Natural killer cell treated with Interleukin-12 subunit alpha and Interleukin-12 subunit beta and Interleukin-15 and Interleukin-18, amount 100 ng/mL, for 72 hours (primary cell): ENCODE measurements around the gene SFMBT2. TPM values are rescaled to one million over a fixed set of nuclear protein-coding genes. Genes with fewer than 3 reads are reported as not detected.
A peak's percentile ranks its signal among the peaks of the same experiment; 100 is the strongest.
"Not testable (repeated sequence)": the region's sequence is repeated elsewhere in the genome, so short reads cannot be mapped to it uniquely, and the experiment has no call there.

Experiments used
- ATAC-seq, 2 donors: fragments of 150-1000 bp; cut with Tn5 transposase in 1 of 2; sonication (Bioruptor Pico), chemical (Tn5 transposase) in 1 of 2; 2 replicates each; pipeline ENCODE4 v1.10.0; 2021
- DNase-seq: peaks from one replicate; pipeline ENCODE4 v3.0.0; 2022; ENCODE audit warnings: low spot score
- H3K27ac Mint-ChIP-seq, 2 donors: 1 replicate in 1 of 2; 2 replicates in 1 of 2; pipeline ENCODE4 v1.8.0; 2022; ENCODE audit warnings: mixed read lengths in 2 of 2, mild to moderate bottlenecking in 1 of 2, moderate library complexity in 1 of 2
- H3K27me3 Mint-ChIP-seq, 2 donors: 1 replicate in 1 of 2; 2 replicates in 1 of 2; pipeline ENCODE4 v1.8.0; 2022; ENCODE audit warnings: mixed read lengths in 2 of 2
- H3K36me3 Mint-ChIP-seq: one replicate; pipeline ENCODE4 v1.8.0; 2022; ENCODE audit warnings: mixed read lengths
- H3K4me1 Mint-ChIP-seq, 2 donors: 1 replicate in 1 of 2; 2 replicates in 1 of 2; pipeline ENCODE4 v1.8.0; 2022; ENCODE audit warnings: low read depth in 2 of 2, mixed read lengths in 2 of 2, mild to moderate bottlenecking in 1 of 2
- H3K4me3 Mint-ChIP-seq: one replicate; pipeline ENCODE4 v1.8.0; 2022; ENCODE audit warnings: mixed read lengths
- H3K9me3 Mint-ChIP-seq: 2 replicates; pipeline ENCODE4 v1.8.0; 2022; ENCODE audit warnings: mixed read lengths
- total RNA-seq, 2 donors: library from RNA; stranded (reverse); gene quantifications; one replicate each; pipeline ENCODE4 v1.2.3, GENCODE V29; 2022

Gene SFMBT2
- total RNA-seq, 2 donors from 2014 or later: 94.9 to 101 TPM

- no peak for DNase-seq
- ATAC-seq: no peak
- Mint-ChIP-seq H3K4me1 (peaks cover 21 to 23% of the 10 kb centered on the region in 2 donors), H3K36me3 (peaks cover 41% of the 10 kb centered on the region), H3K4me3 (no peak overlapping the region), H3K27me3 (no peaks in the 10 kb centered on the region), H3K9me3 (no peaks in the 10 kb centered on the region), H3K27ac (no peak overlapping the region)
Observed at GRCh38 chr10:7196284-7196683, 214.6 kb downstream of the SFMBT2 start.

DNA sequence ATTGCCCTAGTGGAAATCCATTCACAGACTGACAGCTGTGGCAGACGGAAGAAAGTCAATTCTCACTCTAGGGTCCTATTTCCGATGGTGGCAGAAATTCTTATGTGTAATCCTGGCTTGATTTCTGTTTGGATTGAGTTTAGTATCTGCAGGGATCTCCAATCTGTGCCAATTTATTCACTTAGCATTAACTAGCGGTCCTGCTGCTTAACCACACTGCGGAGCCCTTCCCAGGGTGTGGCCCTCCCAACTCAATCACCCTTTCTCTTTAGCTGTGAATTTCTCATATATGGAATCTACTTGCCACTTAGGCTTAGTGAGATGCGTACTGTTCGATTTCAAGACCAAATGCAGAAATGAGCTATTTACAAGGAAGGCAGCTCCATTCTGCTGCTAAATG lies 215.7 kb downstream of the SFMBT2 start:
- no peak for ATAC-seq
- Mint-ChIP-seq H3K27ac (peak overlapping the region in 1 of 2 donors; percentile 80), H3K4me1 (peaks cover 29 to 30% of the 10 kb centered on the region in 2 donors), H3K36me3 (peaks cover 46% of the 10 kb centered on the region), H3K4me3 (no peak overlapping the region), H3K9me3 (no peaks in the 10 kb centered on the region), H3K27me3 (no peaks in the 10 kb centered on the region)
- no peak for DNase-seq

GRCh38 chr10:7194571-7194970 lies 216.3 kb downstream of the SFMBT2 start:
- no peaks in the 10 kb centered on the region for H3K27me3 Mint-ChIP-seq
- DNase-seq: no peak
- peaks cover 41% of the 10 kb centered on the region for H3K36me3 Mint-ChIP-seq
- no peak overlapping the region for H3K4me3 Mint-ChIP-seq
- H3K27ac Mint-ChIP-seq: peak overlapping the region in 1 of 2 donors; percentile 80
- no peaks in the 10 kb centered on the region for H3K9me3 Mint-ChIP-seq
- H3K4me1 Mint-ChIP-seq: peaks cover 32 to 33% of the 10 kb centered on the region in 2 donors
- no peak for ATAC-seq

DNA sequence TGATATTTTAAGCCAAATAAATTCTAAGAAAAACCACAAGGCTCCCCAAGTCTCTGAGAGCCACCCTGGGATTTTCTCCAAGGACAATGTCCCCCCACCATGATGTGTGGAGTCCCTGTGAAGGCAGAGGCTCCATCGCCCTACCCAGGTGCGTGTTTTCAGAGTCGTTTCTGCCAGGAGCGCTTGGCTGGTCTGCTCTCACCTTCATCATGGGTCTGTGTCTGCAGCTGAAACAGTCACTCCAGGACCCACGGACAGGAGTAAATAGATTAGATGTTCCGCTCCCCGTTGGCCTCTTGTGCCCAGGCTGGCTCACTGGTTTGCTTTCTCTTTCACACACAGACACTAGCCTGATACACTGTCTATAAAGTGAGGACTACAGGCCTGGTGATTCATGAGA lies 217.5 kb downstream of the SFMBT2 start:
- H3K36me3 Mint-ChIP-seq: peaks cover 39% of the 10 kb centered on the region
- H3K9me3 Mint-ChIP-seq: no peaks in the 10 kb centered on the region
- ATAC-seq: peak in 1 of 2 donors; percentile 64
- no peak for DNase-seq
- H3K27ac Mint-ChIP-seq: peak overlapping the region; percentile 14 to 80
- peak overlapping the region; percentile 79 for H3K4me3 Mint-ChIP-seq
- H3K4me1 Mint-ChIP-seq: peaks cover 40 to 41% of the 10 kb centered on the region in 2 donors
- H3K27me3 Mint-ChIP-seq: no peaks in the 10 kb centered on the region

GRCh38 chr10:7192831-7193361 lies 217.9 kb downstream of the SFMBT2 start:
- Mint-ChIP-seq H3K4me1 (peaks cover 41 to 42% of the 10 kb centered on the region in 2 donors), H3K36me3 (peaks cover 38% of the 10 kb centered on the region), H3K4me3 (peak overlapping the region; percentile 79)

DNA sequence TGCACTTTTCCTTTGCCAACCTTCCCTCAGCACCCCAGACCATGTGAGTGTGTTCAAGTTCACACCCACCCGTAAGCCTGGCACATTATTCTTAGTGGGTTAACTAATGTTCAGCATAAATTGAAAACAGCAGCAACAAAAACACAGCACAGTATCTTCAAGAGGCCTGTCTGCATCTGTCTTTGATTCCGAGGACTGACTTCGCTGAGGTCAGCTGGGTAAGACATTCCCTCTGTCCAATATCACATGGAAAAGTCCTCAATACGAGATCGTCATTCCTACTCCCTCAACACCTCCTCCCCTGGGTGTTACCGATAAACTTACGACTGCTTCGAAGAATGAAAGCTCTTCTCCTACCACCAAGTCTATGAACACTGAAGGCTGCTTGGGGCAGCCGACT lies 218.8 kb downstream of the SFMBT2 start:
- H3K27ac Mint-ChIP-seq: peak overlapping the region; percentile 14 to 80
- H3K9me3 Mint-ChIP-seq: no peaks in the 10 kb centered on the region
- ATAC-seq (no peak), DNase-seq (no peak)
- H3K4me3 Mint-ChIP-seq: peak overlapping the region; percentile 79
- no peaks in the 10 kb centered on the region for H3K27me3 Mint-ChIP-seq
- peaks cover 44 to 45% of the 10 kb centered on the region in 2 donors for H3K4me1 Mint-ChIP-seq
- peaks cover 43% of the 10 kb centered on the region for H3K36me3 Mint-ChIP-seq

More at GRCh38 chr10:7192831-7193361, 217.9 kb downstream of the SFMBT2 start:
- Mint-ChIP-seq H3K9me3 (no peaks in the 10 kb centered on the region), H3K27me3 (no peaks in the 10 kb centered on the region), H3K27ac (peak overlapping the region; percentile 14 to 80)
- peak in 1 of 2 donors; percentile 58 for ATAC-seq
- no peak for DNase-seq

- H3K27me3 Mint-ChIP-seq, H3K4me3 Mint-ChIP-seq, H3K9me3 Mint-ChIP-seq, DNase-seq, ATAC-seq: not testable (repeated sequence)
- H3K36me3 Mint-ChIP-seq: peaks cover 43% of the 10 kb centered on the region
- peak overlapping the region; percentile 61 to 80 for H3K27ac Mint-ChIP-seq
- peaks cover 48 to 55% of the 10 kb centered on the region in 2 donors for H3K4me1 Mint-ChIP-seq
Observed at GRCh38 chr10:7190772-7191171, 220.1 kb downstream of the SFMBT2 start.

- no peak for DNase-seq
- Mint-ChIP-seq H3K27me3 (no peaks in the 10 kb centered on the region), H3K9me3 (no peaks in the 10 kb centered on the region), H3K27ac (peak overlapping the region; percentile 7 to 53), H3K4me3 (no peak overlapping the region), H3K4me1 (peaks cover 54 to 63% of the 10 kb centered on the region in 2 donors), H3K36me3 (peaks cover 45% of the 10 kb centered on the region)
- no peak for ATAC-seq
Observed at GRCh38 chr10:7189909-7190308, 220.9 kb downstream of the SFMBT2 start.

- DNase-seq: no peak
- H3K36me3 Mint-ChIP-seq: peaks cover 51% of the 10 kb centered on the region
- no peaks in the 10 kb centered on the region for H3K27me3 Mint-ChIP-seq
- H3K9me3 Mint-ChIP-seq: no peaks in the 10 kb centered on the region
- peaks cover 61 to 72% of the 10 kb centered on the region in 2 donors for H3K4me1 Mint-ChIP-seq
- no peak for ATAC-seq
- peak overlapping the region in 1 of 2 donors; percentile 57 for H3K27ac Mint-ChIP-seq
- H3K4me3 Mint-ChIP-seq: no peak overlapping the region
Observed at GRCh38 chr10:7188456-7189050, 222.3 kb downstream of the SFMBT2 start.

- Mint-ChIP-seq H3K4me3 (no peak overlapping the region), H3K27me3 (no peaks in the 10 kb centered on the region), H3K36me3 (peaks cover 57% of the 10 kb centered on the region), H3K9me3 (no peaks in the 10 kb centered on the region), H3K27ac (peak overlapping the region; percentile 55 to 57), H3K4me1 (peaks cover 59 to 61% of the 10 kb centered on the region in 2 donors)
- ATAC-seq: no peak
- no peak for DNase-seq
Observed at GRCh38 chr10:7186387-7187018, 224.3 kb downstream of the SFMBT2 start.

DNA sequence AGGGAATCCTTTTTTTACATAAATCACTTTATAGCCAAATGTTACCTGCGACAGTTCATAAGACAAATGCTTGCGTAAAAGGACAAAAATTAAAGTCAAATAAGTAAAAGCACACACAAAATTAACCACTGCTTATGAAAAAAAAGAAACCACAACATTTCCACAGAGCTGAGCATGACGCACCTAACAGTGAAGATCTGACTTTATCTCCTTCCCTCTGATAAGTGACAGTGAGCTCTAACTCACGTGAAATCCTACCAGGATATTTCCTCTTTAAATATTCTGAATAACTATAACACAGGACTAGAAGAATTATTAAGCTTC lies 225.5 kb downstream of the SFMBT2 start:
- ATAC-seq (peak in 1 of 2 donors; percentile 67), DNase-seq (no peak)
- Mint-ChIP-seq H3K9me3 (no peaks in the 10 kb centered on the region), H3K4me1 (peaks cover 51 to 55% of the 10 kb centered on the region in 2 donors), H3K36me3 (peaks cover 50% of the 10 kb centered on the region), H3K27me3 (no peaks in the 10 kb centered on the region), H3K27ac (peak overlapping the region; percentile 68 to 72), H3K4me3 (peak overlapping the region; percentile 62)

DNA sequence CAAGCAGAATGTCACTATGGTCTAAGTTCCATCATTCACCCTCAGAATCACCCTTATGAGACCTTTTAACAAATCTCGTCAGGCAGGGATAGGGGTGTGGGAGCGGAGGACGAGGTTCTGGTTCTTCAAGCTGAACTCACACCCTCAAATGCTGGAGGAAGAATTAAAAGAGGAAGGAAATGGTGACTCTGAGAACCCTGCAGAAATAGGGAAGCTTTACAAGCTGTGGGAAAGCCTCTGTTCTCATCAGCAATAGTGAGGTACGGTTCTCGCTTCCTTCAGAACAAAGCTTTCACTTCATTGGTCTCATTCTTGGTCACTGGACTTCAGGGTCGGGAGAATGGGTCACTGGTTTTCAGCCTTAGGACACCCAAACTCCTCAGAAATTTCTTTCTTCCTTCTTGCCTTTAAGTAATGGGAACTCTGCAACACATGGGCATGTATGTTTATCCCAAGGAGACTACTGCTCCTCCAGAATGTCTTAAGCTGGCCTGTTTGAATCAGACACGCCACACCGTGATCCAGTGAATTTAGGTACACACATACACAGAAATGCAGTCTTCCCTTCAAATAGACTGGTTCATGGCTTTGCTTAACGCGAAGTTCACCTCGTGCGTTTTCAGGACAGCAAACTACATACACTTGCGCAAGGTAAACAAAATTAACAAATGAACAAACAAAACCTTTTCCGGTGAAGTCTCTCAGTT lies 226.0 kb downstream of the SFMBT2 start:
- H3K27me3 Mint-ChIP-seq: no peaks in the 10 kb centered on the region
- peaks cover 51 to 54% of the 10 kb centered on the region in 2 donors for H3K4me1 Mint-ChIP-seq
- peak overlapping the region; percentile 62 for H3K4me3 Mint-ChIP-seq
- peak overlapping the region; percentile 68 to 72 for H3K27ac Mint-ChIP-seq
- peaks cover 50% of the 10 kb centered on the region for H3K36me3 Mint-ChIP-seq
- no peak for ATAC-seq
- DNase-seq: no peak
- H3K9me3 Mint-ChIP-seq: no peaks in the 10 kb centered on the region

GRCh38 chr10:7184116-7184515 lies 226.7 kb downstream of the SFMBT2 start:
- peaks cover 44 to 49% of the 10 kb centered on the region in 2 donors for H3K4me1 Mint-ChIP-seq
- H3K27ac Mint-ChIP-seq: peak overlapping the region in 1 of 2 donors; percentile 72

DNA sequence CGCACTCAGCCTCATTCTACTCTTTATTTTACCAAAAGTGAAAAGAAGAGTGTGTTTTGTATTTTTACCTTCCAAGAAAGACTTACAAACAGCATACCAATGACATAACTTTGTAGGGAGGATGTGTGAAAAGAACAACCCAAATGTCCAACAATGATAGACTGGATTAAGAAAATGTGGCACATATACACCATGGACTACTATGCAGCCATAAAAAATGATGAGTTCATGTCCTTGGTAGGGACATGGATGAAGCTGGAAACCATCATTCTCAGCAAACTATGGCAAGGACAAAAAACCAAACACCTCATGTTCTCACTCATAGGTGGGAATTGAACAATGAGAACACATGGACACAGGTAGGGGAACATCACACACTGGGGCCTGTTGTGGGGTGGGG lies 228.5 kb downstream of the SFMBT2 start:
- not testable (repeated sequence) for ATAC-seq, H3K4me3 Mint-ChIP-seq, DNase-seq, H3K9me3 Mint-ChIP-seq, H3K27me3 Mint-ChIP-seq, H3K27ac Mint-ChIP-seq
- Mint-ChIP-seq H3K4me1 (peaks cover 37 to 42% of the 10 kb centered on the region in 2 donors), H3K36me3 (peaks cover 46% of the 10 kb centered on the region)

More at GRCh38 chr10:7184116-7184515, 226.7 kb downstream of the SFMBT2 start:
- ATAC-seq, H3K4me3 Mint-ChIP-seq, H3K27me3 Mint-ChIP-seq, DNase-seq, H3K9me3 Mint-ChIP-seq: not testable (repeated sequence)
- H3K36me3 Mint-ChIP-seq: peaks cover 50% of the 10 kb centered on the region
